HepG2 (cell line): ENCODE measurements around the gene KRTAP1-1. TPM values are rescaled to one million over a fixed set of nuclear protein-coding genes. Genes with fewer than 3 reads are reported as not detected.
A peak's percentile ranks its signal among the peaks of the same experiment; 100 is the strongest.

Experiments used
- DMAP1 ChIP-seq: IDR thresholded peaks from 2 replicates; pipeline ENCODE4 v1.6.1; 2016
- GTF2F1 ChIP-seq: fragments of 150-350 bp; IDR thresholded peaks from 2 replicates; pipeline ENCODE4 v1.6.1; 2014; ENCODE audit warnings: low read length
- MTA3 ChIP-seq: sonication (generic); formaldehyde crosslinking; IDR thresholded peaks from 2 replicates; pipeline ENCODE4 v1.4.0; 2020; ENCODE audit warnings: missing genetic modification reagents
- NBN ChIP-seq: fragments of 450-650 bp; conservative IDR thresholded peaks from 2 replicates; pipeline ENCODE4 v1.6.1; 2017
- TCF12 ChIP-seq, 2 experiments: fragments of 450-650 bp in 1 of 2; sonication (generic) in 1 of 2; formaldehyde crosslinking in 1 of 2; IDR thresholded peaks; 2 replicates each; pipeline versions ENCODE4 v1.6.1 to v1.8.0; 2017 to 2022; ENCODE audit warnings: antibody characterized with exemption in 1 of 2, mild to moderate bottlenecking in 1 of 2, missing genetic modification reagents in 1 of 2, moderate library complexity in 1 of 2
- ZNF225 ChIP-seq: sonication (generic); formaldehyde crosslinking; IDR thresholded peaks from 2 replicates; pipeline ENCODE4 v1.4.0; 2020; ENCODE audit warnings: mild to moderate bottlenecking, missing genetic modification reagents
- ZNF790 ChIP-seq: sonication (generic); formaldehyde crosslinking; IDR thresholded peaks from 2 replicates; pipeline ENCODE4 v1.8.0; 2022; ENCODE audit warnings: missing genetic modification reagents, mild to moderate bottlenecking, borderline replicate concordance
- polyA plus RNA-seq, 8 experiments: library from polyadenylated mRNA; depleted of rRNA in 3 of 8; stranded (reverse) in 7 of 8; unstranded in 1 of 8; fragments of >200 nt; fragmentation: Illumina TruSeq in 4 of 8; extraction: Trizol in 4 of 8; gene quantifications; 2 replicates each; pipeline versions ENCODE4 v1.2.1 to v1.2.3, GENCODE V29; 2011 to 2016; ENCODE audit warnings: low read depth in 4 of 8, missing spikeins in 1 of 8, mixed read lengths in 1 of 8; ENCODE audit not compliant: insufficient read depth in 1 of 8
- total RNA-seq, 5 experiments: library from RNA; depleted of rRNA; stranded (reverse); fragments of >200 nt; fragmentation: Illumina TruSeq; extraction: Trizol; gene quantifications; 2 replicates each; pipeline ENCODE4 v1.2.3, GENCODE V29; 2016; ENCODE audit warnings: low read depth in 1 of 5
- TF ChIP-seq, protein P1 (sequence below): IDR thresholded peaks from 2 replicates; pipeline ENCODE4 v1.4.0; 2020; ENCODE audit warnings: mild to moderate bottlenecking, missing genetic modification reagents
- TF ChIP-seq, protein P2 (sequence below): sonication (generic); formaldehyde crosslinking; IDR thresholded peaks from 2 replicates; pipeline ENCODE4 v1.4.0; 2020; ENCODE audit warnings: low read depth, missing genetic modification reagents
- TF ChIP-seq, protein P3 (sequence below): sonication (generic); formaldehyde crosslinking; IDR thresholded peaks from 2 replicates; pipeline ENCODE4 v1.8.0; 2022; ENCODE audit warnings: missing genetic modification reagents, mild to moderate bottlenecking, borderline replicate concordance
- TF ChIP-seq, protein P4 (sequence below): sonication (generic); formaldehyde crosslinking; conservative IDR thresholded peaks from 2 replicates; pipeline ENCODE4 v1.8.0; 2022; ENCODE audit warnings: low read depth, missing genetic modification reagents
- TF ChIP-seq, protein P5 (sequence below): sonication (generic); formaldehyde crosslinking; IDR thresholded peaks from 2 replicates; pipeline ENCODE4 v1.4.0; 2020; ENCODE audit warnings: mild to moderate bottlenecking, missing genetic modification reagents
- TF ChIP-seq, protein P6 (sequence below): sonication (generic); formaldehyde crosslinking; IDR thresholded peaks from 2 replicates; pipeline ENCODE4 v1.5.0; 2020; ENCODE audit warnings: missing genetic modification reagents
- TF ChIP-seq, protein P7 (sequence below): sonication (generic); formaldehyde crosslinking; IDR thresholded peaks from 2 replicates; pipeline ENCODE4 v1.8.0; 2022; ENCODE audit warnings: mild to moderate bottlenecking, missing genetic modification reagents; ENCODE audit not compliant: insufficient replicate concordance

KRTAP1-1 gene
- total and polyA plus RNA-seq, 2 of the 13 experiments (the other 11 are each of a cell fraction or from before 2014, with no cell fraction given), result not detected

DNA sequence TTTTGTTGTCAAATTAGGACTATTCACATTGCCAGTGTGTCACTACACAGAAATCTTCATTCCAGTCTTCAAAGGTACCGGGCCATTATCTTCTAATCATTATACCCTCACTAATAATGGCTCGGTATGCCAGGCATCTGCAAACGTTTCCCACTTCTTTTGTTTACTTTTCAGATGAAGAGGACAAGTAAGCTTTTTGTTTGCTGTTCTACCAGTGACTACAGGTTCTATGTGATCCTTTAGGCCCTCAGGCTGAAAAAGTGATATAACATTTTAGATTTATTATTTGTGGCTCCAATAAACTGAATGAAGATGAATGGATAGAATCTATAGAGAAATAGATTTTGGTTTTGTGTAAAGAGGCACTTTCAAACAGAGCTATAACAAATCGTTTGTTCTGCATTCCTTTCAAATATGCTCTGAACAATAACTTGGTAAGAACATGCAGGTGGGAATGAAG is 31.9 kb downstream of the KRTAP1-1 start (continued):
- TF ChIP-seq, protein P1, sequence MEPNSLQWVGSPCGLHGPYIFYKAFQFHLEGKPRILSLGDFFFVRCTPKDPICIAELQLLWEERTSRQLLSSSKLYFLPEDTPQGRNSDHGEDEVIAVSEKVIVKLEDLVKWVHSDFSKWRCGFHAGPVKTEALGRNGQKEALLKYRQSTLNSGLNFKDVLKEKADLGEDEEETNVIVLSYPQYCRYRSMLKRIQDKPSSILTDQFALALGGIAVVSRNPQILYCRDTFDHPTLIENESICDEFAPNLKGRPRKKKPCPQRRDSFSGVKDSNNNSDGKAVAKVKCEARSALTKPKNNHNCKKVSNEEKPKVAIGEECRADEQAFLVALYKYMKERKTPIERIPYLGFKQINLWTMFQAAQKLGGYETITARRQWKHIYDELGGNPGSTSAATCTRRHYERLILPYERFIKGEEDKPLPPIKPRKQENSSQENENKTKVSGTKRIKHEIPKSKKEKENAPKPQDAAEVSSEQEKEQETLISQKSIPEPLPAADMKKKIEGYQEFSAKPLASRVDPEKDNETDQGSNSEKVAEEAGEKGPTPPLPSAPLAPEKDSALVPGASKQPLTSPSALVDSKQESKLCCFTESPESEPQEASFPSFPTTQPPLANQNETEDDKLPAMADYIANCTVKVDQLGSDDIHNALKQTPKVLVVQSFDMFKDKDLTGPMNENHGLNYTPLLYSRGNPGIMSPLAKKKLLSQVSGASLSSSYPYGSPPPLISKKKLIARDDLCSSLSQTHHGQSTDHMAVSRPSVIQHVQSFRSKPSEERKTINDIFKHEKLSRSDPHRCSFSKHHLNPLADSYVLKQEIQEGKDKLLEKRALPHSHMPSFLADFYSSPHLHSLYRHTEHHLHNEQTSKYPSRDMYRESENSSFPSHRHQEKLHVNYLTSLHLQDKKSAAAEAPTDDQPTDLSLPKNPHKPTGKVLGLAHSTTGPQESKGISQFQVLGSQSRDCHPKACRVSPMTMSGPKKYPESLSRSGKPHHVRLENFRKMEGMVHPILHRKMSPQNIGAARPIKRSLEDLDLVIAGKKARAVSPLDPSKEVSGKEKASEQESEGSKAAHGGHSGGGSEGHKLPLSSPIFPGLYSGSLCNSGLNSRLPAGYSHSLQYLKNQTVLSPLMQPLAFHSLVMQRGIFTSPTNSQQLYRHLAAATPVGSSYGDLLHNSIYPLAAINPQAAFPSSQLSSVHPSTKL (CRISPR knock-in tag), result peak; percentile 98
- TF ChIP-seq, protein P2, sequence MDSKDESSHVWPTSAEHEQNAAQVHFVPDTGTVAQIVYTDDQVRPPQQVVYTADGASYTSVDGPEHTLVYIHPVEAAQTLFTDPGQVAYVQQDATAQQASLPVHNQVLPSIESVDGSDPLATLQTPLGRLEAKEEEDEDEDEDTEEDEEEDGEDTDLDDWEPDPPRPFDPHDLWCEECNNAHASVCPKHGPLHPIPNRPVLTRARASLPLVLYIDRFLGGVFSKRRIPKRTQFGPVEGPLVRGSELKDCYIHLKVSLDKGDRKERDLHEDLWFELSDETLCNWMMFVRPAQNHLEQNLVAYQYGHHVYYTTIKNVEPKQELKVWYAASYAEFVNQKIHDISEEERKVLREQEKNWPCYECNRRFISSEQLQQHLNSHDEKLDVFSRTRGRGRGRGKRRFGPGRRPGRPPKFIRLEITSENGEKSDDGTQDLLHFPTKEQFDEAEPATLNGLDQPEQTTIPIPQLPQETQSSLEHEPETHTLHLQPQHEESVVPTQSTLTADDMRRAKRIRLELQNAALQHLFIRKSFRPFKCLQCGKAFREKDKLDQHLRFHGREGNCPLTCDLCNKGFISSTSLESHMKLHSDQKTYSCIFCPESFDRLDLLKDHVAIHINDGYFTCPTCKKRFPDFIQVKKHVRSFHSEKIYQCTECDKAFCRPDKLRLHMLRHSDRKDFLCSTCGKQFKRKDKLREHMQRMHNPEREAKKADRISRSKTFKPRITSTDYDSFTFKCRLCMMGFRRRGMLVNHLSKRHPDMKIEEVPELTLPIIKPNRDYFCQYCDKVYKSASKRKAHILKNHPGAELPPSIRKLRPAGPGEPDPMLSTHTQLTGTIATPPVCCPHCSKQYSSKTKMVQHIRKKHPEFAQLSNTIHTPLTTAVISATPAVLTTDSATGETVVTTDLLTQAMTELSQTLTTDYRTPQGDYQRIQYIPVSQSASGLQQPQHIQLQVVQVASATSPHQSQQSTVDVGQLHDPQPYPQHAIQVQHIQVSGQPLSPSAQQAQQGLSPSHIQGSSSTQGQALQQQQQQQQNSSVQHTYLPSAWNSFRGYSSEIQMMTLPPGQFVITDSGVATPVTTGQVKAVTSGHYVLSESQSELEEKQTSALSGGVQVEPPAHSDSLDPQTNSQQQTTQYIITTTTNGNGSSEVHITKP (CRISPR knock-in tag), result no peak
- TF ChIP-seq DMAP1 (CRISPR knock-in tag) (peak; percentile 50; the same call in 1 of the 2 replicates), GTF2F1 (no peak), MTA3 (CRISPR knock-in tag) (no peak), ZNF225 (CRISPR knock-in tag) (no peak), ZNF790 (CRISPR knock-in tag) (no peak), TCF12 (IDR thresholded peaks at IDR 0.05) (no peak), TCF12 (CRISPR knock-in tag; IDR thresholded peaks at IDR 0.05) (no peak), NBN (no peak)
- TF ChIP-seq, protein P3, sequence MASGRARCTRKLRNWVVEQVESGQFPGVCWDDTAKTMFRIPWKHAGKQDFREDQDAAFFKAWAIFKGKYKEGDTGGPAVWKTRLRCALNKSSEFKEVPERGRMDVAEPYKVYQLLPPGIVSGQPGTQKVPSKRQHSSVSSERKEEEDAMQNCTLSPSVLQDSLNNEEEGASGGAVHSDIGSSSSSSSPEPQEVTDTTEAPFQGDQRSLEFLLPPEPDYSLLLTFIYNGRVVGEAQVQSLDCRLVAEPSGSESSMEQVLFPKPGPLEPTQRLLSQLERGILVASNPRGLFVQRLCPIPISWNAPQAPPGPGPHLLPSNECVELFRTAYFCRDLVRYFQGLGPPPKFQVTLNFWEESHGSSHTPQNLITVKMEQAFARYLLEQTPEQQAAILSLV, result no peak
- TF ChIP-seq, protein P4, sequence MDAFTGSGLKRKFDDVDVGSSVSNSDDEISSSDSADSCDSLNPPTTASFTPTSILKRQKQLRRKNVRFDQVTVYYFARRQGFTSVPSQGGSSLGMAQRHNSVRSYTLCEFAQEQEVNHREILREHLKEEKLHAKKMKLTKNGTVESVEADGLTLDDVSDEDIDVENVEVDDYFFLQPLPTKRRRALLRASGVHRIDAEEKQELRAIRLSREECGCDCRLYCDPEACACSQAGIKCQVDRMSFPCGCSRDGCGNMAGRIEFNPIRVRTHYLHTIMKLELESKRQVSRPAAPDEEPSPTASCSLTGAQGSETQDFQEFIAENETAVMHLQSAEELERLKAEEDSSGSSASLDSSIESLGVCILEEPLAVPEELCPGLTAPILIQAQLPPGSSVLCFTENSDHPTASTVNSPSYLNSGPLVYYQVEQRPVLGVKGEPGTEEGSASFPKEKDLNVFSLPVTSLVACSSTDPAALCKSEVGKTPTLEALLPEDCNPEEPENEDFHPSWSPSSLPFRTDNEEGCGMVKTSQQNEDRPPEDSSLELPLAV (CRISPR knock-in tag), result no peak
- TF ChIP-seq, protein P5, sequence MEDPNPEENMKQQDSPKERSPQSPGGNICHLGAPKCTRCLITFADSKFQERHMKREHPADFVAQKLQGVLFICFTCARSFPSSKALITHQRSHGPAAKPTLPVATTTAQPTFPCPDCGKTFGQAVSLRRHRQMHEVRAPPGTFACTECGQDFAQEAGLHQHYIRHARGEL (CRISPR knock-in tag), result no peak
- TF ChIP-seq, protein P6, sequence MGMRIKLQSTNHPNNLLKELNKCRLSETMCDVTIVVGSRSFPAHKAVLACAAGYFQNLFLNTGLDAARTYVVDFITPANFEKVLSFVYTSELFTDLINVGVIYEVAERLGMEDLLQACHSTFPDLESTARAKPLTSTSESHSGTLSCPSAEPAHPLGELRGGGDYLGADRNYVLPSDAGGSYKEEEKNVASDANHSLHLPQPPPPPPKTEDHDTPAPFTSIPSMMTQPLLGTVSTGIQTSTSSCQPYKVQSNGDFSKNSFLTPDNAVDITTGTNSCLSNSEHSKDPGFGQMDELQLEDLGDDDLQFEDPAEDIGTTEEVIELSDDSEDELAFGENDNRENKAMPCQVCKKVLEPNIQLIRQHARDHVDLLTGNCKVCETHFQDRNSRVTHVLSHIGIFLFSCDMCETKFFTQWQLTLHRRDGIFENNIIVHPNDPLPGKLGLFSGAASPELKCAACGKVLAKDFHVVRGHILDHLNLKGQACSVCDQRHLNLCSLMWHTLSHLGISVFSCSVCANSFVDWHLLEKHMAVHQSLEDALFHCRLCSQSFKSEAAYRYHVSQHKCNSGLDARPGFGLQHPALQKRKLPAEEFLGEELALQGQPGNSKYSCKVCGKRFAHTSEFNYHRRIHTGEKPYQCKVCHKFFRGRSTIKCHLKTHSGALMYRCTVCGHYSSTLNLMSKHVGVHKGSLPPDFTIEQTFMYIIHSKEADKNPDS (CRISPR knock-in tag), result no peak
- TF ChIP-seq, protein P7, sequence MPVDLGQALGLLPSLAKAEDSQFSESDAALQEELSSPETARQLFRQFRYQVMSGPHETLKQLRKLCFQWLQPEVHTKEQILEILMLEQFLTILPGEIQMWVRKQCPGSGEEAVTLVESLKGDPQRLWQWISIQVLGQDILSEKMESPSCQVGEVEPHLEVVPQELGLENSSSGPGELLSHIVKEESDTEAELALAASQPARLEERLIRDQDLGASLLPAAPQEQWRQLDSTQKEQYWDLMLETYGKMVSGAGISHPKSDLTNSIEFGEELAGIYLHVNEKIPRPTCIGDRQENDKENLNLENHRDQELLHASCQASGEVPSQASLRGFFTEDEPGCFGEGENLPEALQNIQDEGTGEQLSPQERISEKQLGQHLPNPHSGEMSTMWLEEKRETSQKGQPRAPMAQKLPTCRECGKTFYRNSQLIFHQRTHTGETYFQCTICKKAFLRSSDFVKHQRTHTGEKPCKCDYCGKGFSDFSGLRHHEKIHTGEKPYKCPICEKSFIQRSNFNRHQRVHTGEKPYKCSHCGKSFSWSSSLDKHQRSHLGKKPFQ (CRISPR knock-in tag), result no peak
